Memory B cell (primary cell): ENCODE measurements around the gene CHD5.

ENCODE experiments used
- ATAC-seq: fragments of 150-1000 bp; cut with Tn5 transposase; 2 replicates; pipeline ENCODE4 v1.10.0; 2021; ENCODE audit warnings: low read depth, mild to moderate bottlenecking, moderate library complexity
- DNase-seq, 2 donors: peaks; one replicate each; pipeline ENCODE4 v3.0.0; 2022; ENCODE audit warnings: low spot score in 2 of 2
- H3K27ac Mint-ChIP-seq: one replicate; pipeline ENCODE4 v1.8.0; 2022; ENCODE audit warnings: mild to moderate bottlenecking, moderate library complexity, mixed read lengths
- H3K27me3 Mint-ChIP-seq: one replicate; pipeline ENCODE4 v1.8.0; 2022; ENCODE audit warnings: mixed read lengths
- H3K36me3 Mint-ChIP-seq: one replicate; pipeline ENCODE4 v1.8.0; 2022; ENCODE audit warnings: mild to moderate bottlenecking, mixed read lengths
- H3K4me1 Mint-ChIP-seq: one replicate; pipeline ENCODE4 v1.8.0; 2022; ENCODE audit warnings: mixed read lengths
- H3K4me3 Mint-ChIP-seq: one replicate; pipeline ENCODE4 v1.8.0; 2022; ENCODE audit warnings: mild to moderate bottlenecking, moderate library complexity, mixed read lengths
- H3K9me3 Mint-ChIP-seq: one replicate; pipeline ENCODE4 v1.8.0; 2022; ENCODE audit warnings: mixed read lengths

Gene CHD5

DNA sequence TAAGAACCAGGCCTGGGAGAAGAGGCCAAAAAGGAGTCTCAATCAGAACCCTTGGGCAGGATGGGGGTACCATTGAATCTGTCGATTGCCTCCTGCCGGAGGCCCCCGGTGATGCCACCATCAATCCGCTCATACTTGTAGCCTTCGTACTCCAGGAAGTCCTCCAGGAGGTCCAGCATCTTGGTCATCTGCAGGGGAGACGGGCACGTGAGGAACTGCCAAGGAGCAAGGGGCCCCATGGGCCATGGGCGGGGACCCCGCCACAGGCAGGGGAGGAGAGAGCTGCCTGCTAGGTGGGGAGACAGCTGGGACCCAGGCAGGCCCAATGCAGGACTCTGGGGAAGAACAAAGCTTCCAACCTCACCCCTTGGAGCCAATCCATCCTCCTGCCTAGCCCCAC lies 48.6 kb downstream of the CHD5 start:
- DNase-seq = no peak
- Mint-ChIP-seq H3K27me3 (peaks cover 9% of the 10 kb centered on the region), H3K4me1 (peaks cover 2% of the 10 kb centered on the region), H3K36me3 (peaks cover 5% of the 10 kb centered on the region), H3K27ac (no peak overlapping the region), H3K4me3 (no peak overlapping the region), H3K9me3 (peaks cover 6% of the 10 kb centered on the region)
- no peak for ATAC-seq

DNA sequence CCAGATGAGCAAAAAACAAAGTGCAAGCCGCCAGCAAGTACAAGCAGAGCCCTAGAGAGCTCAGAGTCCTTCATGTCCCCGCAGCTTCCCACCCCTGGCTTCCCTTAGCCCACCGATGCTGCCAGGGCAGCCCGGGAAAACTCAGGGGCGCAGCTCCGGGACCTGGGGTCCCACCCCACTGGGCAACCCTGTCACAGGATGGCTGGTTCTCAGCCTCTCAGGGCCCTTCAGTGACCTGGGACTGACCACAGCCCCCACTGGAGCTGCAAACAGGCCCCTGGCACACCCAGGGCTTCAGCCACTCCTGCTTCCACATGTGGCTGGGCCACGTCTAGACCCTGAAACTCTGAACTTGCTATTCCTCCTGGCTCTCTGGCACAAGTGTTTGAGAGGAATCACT lies 49.5 kb downstream of the CHD5 start:
- peaks cover 2% of the 10 kb centered on the region for H3K4me1 Mint-ChIP-seq
- ATAC-seq = no peak

GRCh38 chr1:6130036-6130435 lies 50.1 kb downstream of the CHD5 start:
- H3K27me3 Mint-ChIP-seq = peaks cover 17% of the 10 kb centered on the region
- H3K4me3 Mint-ChIP-seq = no peak overlapping the region
- peaks cover 5% of the 10 kb centered on the region for H3K36me3 Mint-ChIP-seq
- H3K4me1 Mint-ChIP-seq = peaks cover 2% of the 10 kb centered on the region
- DNase-seq = no peak
- ATAC-seq = no peak
- H3K9me3 Mint-ChIP-seq = peaks cover 6% of the 10 kb centered on the region
- no peak overlapping the region for H3K27ac Mint-ChIP-seq

More for the DNA sequence above, 49.5 kb downstream of the CHD5 start:
- no peak for DNase-seq
- Mint-ChIP-seq H3K36me3 (peaks cover 5% of the 10 kb centered on the region), H3K4me3 (no peak overlapping the region), H3K27me3 (peaks cover 14% of the 10 kb centered on the region), H3K27ac (no peak overlapping the region), H3K9me3 (peaks cover 6% of the 10 kb centered on the region)

GRCh38 chr1:6129313-6129712 lies 50.8 kb downstream of the CHD5 start:
- no peak for ATAC-seq
- Mint-ChIP-seq H3K9me3 (peaks cover 6% of the 10 kb centered on the region), H3K4me3 (no peak overlapping the region), H3K36me3 (peaks cover 5% of the 10 kb centered on the region), H3K4me1 (peaks cover 2% of the 10 kb centered on the region), H3K27me3 (peaks cover 18% of the 10 kb centered on the region), H3K27ac (no peak overlapping the region)
- no peak for DNase-seq

GRCh38 chr1:6128276-6129081 lies 51.6 kb downstream of the CHD5 start:
- Mint-ChIP-seq H3K4me1 (peaks cover 2% of the 10 kb centered on the region), H3K4me3 (no peak overlapping the region), H3K27ac (no peak overlapping the region), H3K27me3 (peaks cover 16% of the 10 kb centered on the region), H3K36me3 (peaks cover 5% of the 10 kb centered on the region), H3K9me3 (peaks cover 6% of the 10 kb centered on the region)
- DNase-seq = no peak
- ATAC-seq = no peak

GRCh38 chr1:6127587-6128163 lies 52.4 kb downstream of the CHD5 start:
- Mint-ChIP-seq H3K27me3 (peaks cover 16% of the 10 kb centered on the region), H3K4me3 (peak overlapping the region; percentile 41), H3K4me1 (peaks cover 2% of the 10 kb centered on the region), H3K9me3 (peaks cover 4% of the 10 kb centered on the region), H3K36me3 (peaks cover 4% of the 10 kb centered on the region), H3K27ac (no peak overlapping the region)
- DNase-seq (peak; percentile 23 to 35), ATAC-seq (peak; percentile 87)

DNA sequence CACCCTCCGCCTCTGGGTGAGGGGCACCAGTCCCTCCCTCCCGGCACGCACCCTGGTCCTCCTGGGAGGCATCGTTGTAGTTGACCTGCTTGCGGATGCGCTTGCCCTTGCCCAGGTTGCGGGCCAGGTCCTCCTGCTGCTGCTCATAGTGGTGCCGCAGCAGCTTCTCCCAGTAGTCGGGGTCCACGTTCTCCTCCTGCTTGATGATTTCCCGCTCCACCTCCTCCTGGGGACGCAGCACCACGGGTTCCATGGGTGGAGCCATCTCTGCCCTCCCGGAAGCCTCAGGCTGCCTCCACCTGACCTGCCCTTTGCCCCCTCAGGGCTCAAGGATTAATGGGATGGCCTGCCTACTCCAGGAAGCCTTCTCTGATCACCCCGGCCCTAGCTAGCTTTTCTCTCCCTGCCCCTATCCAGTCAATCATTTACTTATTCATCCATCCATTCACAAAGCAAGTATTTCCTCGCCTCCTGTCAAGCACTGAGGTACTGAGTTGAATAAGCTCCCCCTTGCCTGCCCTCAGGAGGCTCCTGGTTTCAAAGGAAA lies 53.5 kb downstream of the CHD5 start:
- H3K4me3 Mint-ChIP-seq = peak overlapping the region; percentile 17
- no peaks in the 10 kb centered on the region for H3K36me3 Mint-ChIP-seq
- peaks cover 14% of the 10 kb centered on the region for H3K27me3 Mint-ChIP-seq
- H3K9me3 Mint-ChIP-seq = no peaks in the 10 kb centered on the region
- DNase-seq (no peak), ATAC-seq (no peak)
- peaks cover 2% of the 10 kb centered on the region for H3K4me1 Mint-ChIP-seq
- H3K27ac Mint-ChIP-seq = no peak overlapping the region

- H3K36me3 Mint-ChIP-seq = no peaks in the 10 kb centered on the region
- DNase-seq = no peak
- no peak overlapping the region for H3K27ac Mint-ChIP-seq
- ATAC-seq = no peak
- peaks cover 2% of the 10 kb centered on the region for H3K4me1 Mint-ChIP-seq
- H3K4me3 Mint-ChIP-seq = no peak overlapping the region
- H3K9me3 Mint-ChIP-seq = no peaks in the 10 kb centered on the region
- H3K27me3 Mint-ChIP-seq = peaks cover 14% of the 10 kb centered on the region
Observed at GRCh38 chr1:6126028-6126427, 54.1 kb downstream of the CHD5 start.

DNA sequence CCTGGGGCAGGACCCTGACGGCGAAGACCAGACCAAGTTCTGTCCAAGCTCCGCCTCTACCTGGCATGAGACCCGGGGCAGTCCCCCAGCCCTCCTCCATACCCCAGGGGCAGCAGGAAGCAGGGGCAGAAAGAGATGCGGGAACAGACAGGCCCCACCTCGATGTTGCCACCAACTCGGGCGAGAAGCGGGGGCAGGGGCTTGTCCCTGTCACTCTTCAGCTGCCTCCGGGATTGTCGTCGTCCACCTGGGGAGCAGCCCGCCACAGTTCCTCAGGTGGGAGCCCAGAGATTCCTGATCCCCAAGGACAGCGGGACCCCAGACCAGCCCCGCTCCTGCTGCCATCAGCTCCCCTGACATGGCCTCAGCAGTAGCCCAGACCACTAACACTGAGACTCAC lies 54.8 kb downstream of the CHD5 start:
- DNase-seq = no peak
- ATAC-seq = no peak
- Mint-ChIP-seq H3K27me3 (peaks cover 14% of the 10 kb centered on the region), H3K36me3 (no peaks in the 10 kb centered on the region), H3K4me3 (no peak overlapping the region), H3K4me1 (peaks cover 2% of the 10 kb centered on the region), H3K9me3 (no peaks in the 10 kb centered on the region), H3K27ac (no peak overlapping the region)

GRCh38 chr1:6124746-6125365 lies 55.3 kb downstream of the CHD5 start:
- Mint-ChIP-seq H3K9me3 (no peaks in the 10 kb centered on the region), H3K27me3 (peaks cover 14% of the 10 kb centered on the region), H3K4me3 (no peak overlapping the region), H3K27ac (no peak overlapping the region), H3K4me1 (peaks cover 2% of the 10 kb centered on the region), H3K36me3 (no peaks in the 10 kb centered on the region)
- ATAC-seq (no peak), DNase-seq (no peak)

DNA sequence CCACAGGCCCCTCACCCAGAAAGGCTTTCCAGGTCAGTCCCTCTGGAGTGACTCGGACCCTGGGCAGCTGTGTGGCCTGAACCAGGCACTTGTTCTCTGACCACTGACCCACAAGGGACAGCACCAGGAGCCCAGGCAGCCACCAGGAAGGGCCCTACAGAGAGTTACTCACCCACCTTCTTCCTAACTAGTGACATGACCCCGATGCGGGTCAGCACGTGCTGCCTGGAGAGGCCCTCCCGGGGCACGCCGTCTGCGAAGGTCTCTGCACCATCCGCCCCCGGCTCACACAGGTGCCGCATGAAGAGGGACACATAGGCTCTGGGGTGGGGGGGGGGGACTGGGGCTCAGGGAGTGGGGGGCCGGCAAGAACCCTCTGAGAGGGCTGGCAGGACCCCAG lies 55.8 kb downstream of the CHD5 start:
- no peak for DNase-seq
- no peaks in the 10 kb centered on the region for H3K36me3 Mint-ChIP-seq
- peaks cover 14% of the 10 kb centered on the region for H3K27me3 Mint-ChIP-seq
- ATAC-seq = no peak
- peaks cover 2% of the 10 kb centered on the region for H3K4me1 Mint-ChIP-seq
- H3K9me3 Mint-ChIP-seq = no peaks in the 10 kb centered on the region
- H3K27ac Mint-ChIP-seq = no peak overlapping the region
- no peak overlapping the region for H3K4me3 Mint-ChIP-seq

DNA sequence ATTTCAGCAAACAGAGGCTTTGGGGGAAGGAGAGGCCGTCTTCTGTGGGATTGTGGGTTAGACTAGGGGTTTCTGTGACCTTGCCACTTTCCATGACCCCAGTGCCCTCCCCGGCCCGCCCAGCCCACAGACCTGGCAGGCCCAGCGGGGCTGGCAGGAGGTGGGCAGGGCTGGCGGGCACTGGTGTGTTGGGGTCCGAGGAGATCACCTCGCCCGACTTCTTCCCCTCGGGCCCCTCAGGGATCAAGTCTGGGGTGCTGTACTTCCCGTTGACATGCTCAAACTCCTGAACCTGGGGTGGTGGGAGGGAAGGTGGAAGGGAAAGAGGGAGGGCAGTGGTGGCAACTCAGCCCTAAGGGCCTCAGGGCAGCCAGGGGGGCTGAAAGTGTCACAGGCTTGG lies 56.3 kb downstream of the CHD5 start:
- no peak overlapping the region for H3K27ac Mint-ChIP-seq
- H3K36me3 Mint-ChIP-seq = no peaks in the 10 kb centered on the region
- no peaks in the 10 kb centered on the region for H3K9me3 Mint-ChIP-seq
- DNase-seq (no peak), ATAC-seq (no peak)
- H3K4me3 Mint-ChIP-seq = no peak overlapping the region
- H3K27me3 Mint-ChIP-seq = peaks cover 14% of the 10 kb centered on the region
- peaks cover under 1% of the 10 kb centered on the region for H3K4me1 Mint-ChIP-seq

- ATAC-seq (no peak), DNase-seq (no peak)
- Mint-ChIP-seq H3K4me1 (no peaks in the 10 kb centered on the region), H3K9me3 (peaks cover 2% of the 10 kb centered on the region), H3K4me3 (no peak overlapping the region), H3K36me3 (no peaks in the 10 kb centered on the region), H3K27me3 (peaks cover 15% of the 10 kb centered on the region), H3K27ac (no peak overlapping the region)
Observed at GRCh38 chr1:6123083-6123482, 57.0 kb downstream of the CHD5 start.

- Mint-ChIP-seq H3K4me3 (no peak overlapping the region), H3K36me3 (no peaks in the 10 kb centered on the region), H3K27me3 (peaks cover 14% of the 10 kb centered on the region), H3K4me1 (no peaks in the 10 kb centered on the region), H3K9me3 (peaks cover 6% of the 10 kb centered on the region), H3K27ac (no peak overlapping the region)
- ATAC-seq (no peak), DNase-seq (no peak)
Observed at GRCh38 chr1:6121651-6122370, 58.3 kb downstream of the CHD5 start.
